Heart right ventricle (tissue), 16 donors: ENCODE results near the gene TMEM236. TPM values are rescaled to one million over a fixed set of nuclear protein-coding genes. Genes with fewer than 3 reads are reported as not detected.

Experiments
- ATAC-seq, 8 donors: fragments of 200-7000 bp; cut with Tn5 transposase; one replicate each; pipeline ENCODE4 v1.9.1; 2020; ENCODE audit warnings: mild to moderate bottlenecking in 8 of 8, moderate library complexity in 8 of 8, moderate number of reproducible peaks in 1 of 8
- DNase-seq, 2 donors: peaks; one replicate each; pipeline ENCODE4 v3.0.0-alpha.2; 2020
- H3K27ac ChIP-seq, 10 donors: fragments of 200-600 bp; sonication (generic) in 2 of 10; one replicate each; pipeline versions ENCODE4 v1.5.0 to v1.8.0; 2020 to 2022; ENCODE audit warnings: mild to moderate bottlenecking in 3 of 10
- H3K27me3 ChIP-seq, 7 donors: fragments of 200-600 bp; one replicate each; pipeline ENCODE4 v1.8.0; 2021 to 2022; ENCODE audit warnings: mild to moderate bottlenecking in 2 of 7
- H3K36me3 ChIP-seq, 9 donors: fragments of 200-600 bp; sonication (generic) in 1 of 9; one replicate each; pipeline versions ENCODE4 v1.5.0 to v1.8.0; 2020 to 2022; ENCODE audit warnings: mild to moderate bottlenecking in 2 of 9
- H3K4me1 ChIP-seq, 9 donors: fragments of 200-600 bp; sonication (generic) in 1 of 9; one replicate each; pipeline versions ENCODE4 v1.5.0 to v1.8.0; 2020 to 2022; ENCODE audit warnings: mild to moderate bottlenecking in 4 of 9
- H3K4me3 ChIP-seq, 10 donors: fragments of 200-600 bp; sonication (generic) in 2 of 10; one replicate each; pipeline versions ENCODE4 v1.5.0 to v1.8.0; 2020 to 2022; ENCODE audit warnings: mild to moderate bottlenecking in 7 of 10, moderate library complexity in 2 of 10
- H3K9me3 ChIP-seq, 11 donors: fragments of 200-600 bp in 10 of 11; sonication (generic) in 2 of 11; one replicate each; pipeline versions ENCODE4 v1.5.0 to v1.8.0; 2013 to 2022; ENCODE audit warnings: mild to moderate bottlenecking in 2 of 11, control low read depth in 1 of 11, moderate library complexity in 1 of 11
- CTCF ChIP-seq, 9 donors: fragments of 200-600 bp; sonication (generic) in 2 of 9; IDR thresholded peaks; one replicate each; pipeline versions ENCODE4 v1.5.0 to v1.8.0; 2021 to 2022; ENCODE audit warnings: antibody characterized with exemption in 9 of 9, mild to moderate bottlenecking in 5 of 9, moderate library complexity in 1 of 9
- WGBS, 2 donors: extraction: QIAGEN DNeasy Blood & Tissue Kit; methylation state at CpG; one replicate each; pipeline ENCODE4 v1.1.7; 2013; ENCODE audit warnings: inconsistent platforms in 1 of 2; 5-methylcytosine and 5-hydroxymethylcytosine counted together
- intact Hi-C, 10 donors: fragments of 100-400 bp; cut with DNase I; formaldehyde crosslinking; loops; one replicate each; pipeline versions ENCODE4 v1.11.1 to v1.14.2; 2022
- polyA plus RNA-seq, 2 donors: library from polyadenylated mRNA; stranded (reverse); fragments of 200-250 nt; gene quantifications; one replicate each; pipeline ENCODE4 v1.2.3, GENCODE V29; 2013
- total RNA-seq, 10 donors: library from RNA; stranded (reverse); fragmentation: NEBNext Ultra II Directional in 3 of 10; extraction: Animal tissue kit (Norgen Biotek cat#: 25700) in 3 of 10; gene quantifications; one replicate each; pipeline versions ENCODE4 v1.2.1 to v1.2.4, GENCODE V29; 2021 to 2023
- donor health status: Arrhythmogenic right ventricular cardiomyopathy.
- donor health status: ischemic (EF 13 %, LVEDD 7.1; RV severe dilation, severe dysfunction).
- donor health status: healthy with polysubstance abuse.
- donor health status: DM: no; HTN: yes; CAD: no.
- donor health status: DM: no; HTN: no; CAD: no.
- donor health status: ischemic (EF 25% LVEDD 6.9; RV normal size, moderate dysfunction).
- donor health status: ischemic (EF 25% LVEDD 5.7; RV mildly dilated, moderate dysfunction).
- donor health status: healthy.
- donor health status: DM: yes; HTN: yes; CAD: no.
- donor health status: Ischemic cardiomyopathy.
- donor health status: ischemic (EF 35%, LVEDD 5.7; RV mildly dilated, moderate dysfunction).
- donor health status: nonischemic (EF 11% LVEDD 7.7; RV severe dilation, severe dysfunction).
- donor health status: DM: yes; HTN: yes; CAD: no.
- donor health status: PGD.
- donor health status: ischemic (EF 29% LVEDD 5.4; RV normal size, mild dysfunction).
- donor health status: nonischemic (EF 23%, LVEDD 6.1; RV moderate dilation, normal function).

The TMEM236 gene
- total and polyA plus RNA-seq, 12 donors = 0.08 to 2.5 (median 0.34) TPM; not detected in 1

DNA sequence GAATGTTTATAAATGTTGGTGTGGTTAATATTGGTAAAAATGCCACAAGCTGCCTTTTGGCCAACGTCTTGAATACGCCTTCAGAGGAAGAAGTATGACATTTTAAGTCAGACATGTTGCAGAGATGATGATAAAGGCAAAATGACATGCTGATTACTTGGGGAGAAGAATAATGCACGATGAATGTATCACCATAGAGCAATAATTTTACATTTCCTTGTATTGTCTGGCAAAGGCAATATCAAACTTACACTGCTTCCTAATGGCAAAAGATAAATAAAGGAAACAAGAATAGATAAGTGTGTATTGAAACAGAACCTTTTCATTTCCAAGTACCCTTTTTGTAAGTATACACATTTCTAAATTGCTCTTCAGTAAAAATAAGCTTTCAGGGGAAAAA, 65.8 kb downstream of the TMEM236 start:
- 57 to 62% methylated on average over 3 of the region's 3 CpGs for WGBS, 2 donors
- intact Hi-C loops = no loop called here
- H3K27me3 ChIP-seq = peaks cover 0 to 4% (median 0%) of the 10 kb centered on the region in 7 donors
- H3K36me3 ChIP-seq = no peaks in the 10 kb centered on the region
- peaks cover 0 to 19% (median 0%) of the 10 kb centered on the region in 9 donors for H3K4me1 ChIP-seq
- no peak overlapping the region for H3K4me3 ChIP-seq
- TF ChIP-seq CTCF (IDR thresholded peaks at IDR 0.05) = no peak
- ATAC-seq = no peak
- no peak for DNase-seq
- no peaks in the 10 kb centered on the region for H3K9me3 ChIP-seq
- no peak overlapping the region for H3K27ac ChIP-seq

DNA sequence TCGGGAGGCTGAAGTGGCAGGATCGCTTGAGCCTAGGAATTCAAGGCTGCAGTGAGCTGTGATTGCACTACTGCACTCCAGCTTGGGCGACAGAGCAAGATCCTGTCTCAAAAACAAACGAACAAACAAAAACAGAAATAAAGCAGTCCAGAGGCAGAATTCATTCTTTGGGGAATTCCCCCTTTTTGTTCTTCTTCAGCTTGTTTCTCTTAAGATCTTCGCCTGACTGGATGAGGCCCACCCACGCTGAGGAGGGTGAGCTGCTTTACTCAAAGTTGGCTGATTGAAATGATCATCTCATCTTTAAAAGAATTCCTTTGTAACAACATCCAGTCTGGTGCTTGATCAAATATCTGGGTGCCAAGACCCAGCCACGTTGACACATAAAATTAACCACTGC, 67.8 kb downstream of the TMEM236 start:
- intact Hi-C loops = no loop called here
- no peak for TF ChIP-seq CTCF (IDR thresholded peaks at IDR 0.05)
- WGBS, 2 donors = 79 to 88% methylated on average over 7 of the region's 7 CpGs
- Histone ChIP-seq H3K4me1 (peaks cover 0 to 16% (median 0%) of the 10 kb centered on the region in 9 donors), H3K9me3 (no peaks in the 10 kb centered on the region), H3K27ac (no peak overlapping the region), H3K36me3 (no peaks in the 10 kb centered on the region), H3K27me3 (no peaks in the 10 kb centered on the region), H3K4me3 (no peak overlapping the region)
- no peak for DNase-seq
- no peak for ATAC-seq

- TF ChIP-seq CTCF (IDR thresholded peaks at IDR 0.05) = no peak
- H3K4me3 ChIP-seq = no peak overlapping the region
- no peaks in the 10 kb centered on the region for H3K36me3 ChIP-seq
- H3K27me3 ChIP-seq = peaks cover 0 to 5% (median 0%) of the 10 kb centered on the region in 7 donors
- ATAC-seq (no peak), DNase-seq (no peak)
- WGBS, 2 donors = 80 to 88% methylated on average over 3 of the region's 3 CpGs
- no peaks in the 10 kb centered on the region for H3K9me3 ChIP-seq
- intact Hi-C loops = no loop called here
- H3K4me1 ChIP-seq = peaks cover 0 to 15% (median 0%) of the 10 kb centered on the region in 9 donors
- no peak overlapping the region for H3K27ac ChIP-seq
Observed at GRCh38 chr10:17820943-17821342, 68.9 kb downstream of the TMEM236 start.

GRCh38 chr10:17821893-17822292, 69.9 kb downstream of the TMEM236 start:
- DNase-seq (no peak), ATAC-seq (no peak)
- no peak for TF ChIP-seq CTCF (IDR thresholded peaks at IDR 0.05)
- H3K4me1 ChIP-seq = peaks cover 0 to 15% (median 0%) of the 10 kb centered on the region in 9 donors
- intact Hi-C loops = no loop called here
- 57 to 74% methylated on average over 1 of the region's 1 CpG for WGBS, 2 donors
- H3K4me3 ChIP-seq = no peak overlapping the region
- H3K36me3 ChIP-seq = no peaks in the 10 kb centered on the region
- peaks cover 0 to 5% (median 0%) of the 10 kb centered on the region in 7 donors for H3K27me3 ChIP-seq
- H3K9me3 ChIP-seq = no peaks in the 10 kb centered on the region
- peak overlapping the region in 1 of 10 donors; percentile 1 for H3K27ac ChIP-seq
